HG03432 (cell line): ENCODE measurements around the gene CCDC146.
A peak's percentile ranks its signal among the peaks of the same experiment; 100 is the strongest.
"Not testable (repeated sequence)": the region's sequence is repeated elsewhere in the genome, so short reads cannot be mapped to it uniquely, and the experiment has no call there.

Experiments
- ATAC-seq: cut with Tn5 transposase; IDR thresholded peaks from one replicate; pipeline ENCODE4 v1.9.1; 2021; ENCODE audit warnings: mild to moderate bottlenecking, moderate library complexity; ENCODE audit not compliant: unreplicated experiment

The CCDC146 gene

DNA sequence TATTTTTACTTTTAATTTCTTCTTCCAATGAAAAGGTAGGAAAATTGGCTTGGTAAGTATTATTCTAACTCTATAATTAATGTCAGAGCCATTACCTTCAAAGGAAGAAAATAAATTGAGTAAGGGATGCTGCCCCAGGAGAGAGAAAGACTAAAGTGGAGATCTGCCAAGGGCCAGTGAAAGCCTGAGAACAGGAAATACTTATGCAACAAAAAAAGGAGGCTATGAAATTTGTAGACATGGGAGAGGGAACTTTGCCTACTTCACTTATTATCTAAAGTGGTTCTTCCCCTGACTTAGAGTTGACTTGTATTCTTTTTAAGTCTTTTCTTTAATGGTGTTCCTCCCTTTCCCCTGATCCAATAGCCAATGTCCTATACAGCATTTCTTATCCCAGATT, 29.8 kb downstream of the CCDC146 start:
- ATAC-seq, result not testable (repeated sequence)

DNA sequence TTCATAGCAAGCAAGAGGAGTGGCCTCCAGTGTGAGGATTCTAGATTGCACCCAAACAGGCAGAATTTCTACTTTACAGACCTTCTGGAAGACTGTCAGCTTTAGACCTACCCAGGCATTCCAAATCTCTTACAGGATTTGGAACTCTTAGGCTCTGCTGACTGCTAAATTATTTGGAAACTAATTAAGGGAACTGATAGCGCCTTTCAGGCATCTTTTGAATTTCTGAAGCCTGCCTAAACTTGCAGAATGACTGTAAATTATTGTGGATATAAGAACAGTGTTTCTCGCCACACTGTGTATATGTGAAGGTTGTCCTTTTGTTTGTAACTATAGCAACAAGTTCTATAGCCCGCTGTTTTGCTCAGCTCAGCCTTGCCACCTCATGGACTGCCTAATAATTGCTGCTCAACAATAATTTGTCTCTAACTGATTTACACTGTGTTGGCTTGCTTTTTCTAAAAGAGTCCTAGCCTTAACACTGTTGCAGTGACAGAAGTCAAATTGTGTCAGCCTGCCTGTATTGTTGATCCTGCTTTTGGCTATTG, 32.6 kb downstream of the CCDC146 start:
- ATAC-seq, result peak; percentile 53

DNA sequence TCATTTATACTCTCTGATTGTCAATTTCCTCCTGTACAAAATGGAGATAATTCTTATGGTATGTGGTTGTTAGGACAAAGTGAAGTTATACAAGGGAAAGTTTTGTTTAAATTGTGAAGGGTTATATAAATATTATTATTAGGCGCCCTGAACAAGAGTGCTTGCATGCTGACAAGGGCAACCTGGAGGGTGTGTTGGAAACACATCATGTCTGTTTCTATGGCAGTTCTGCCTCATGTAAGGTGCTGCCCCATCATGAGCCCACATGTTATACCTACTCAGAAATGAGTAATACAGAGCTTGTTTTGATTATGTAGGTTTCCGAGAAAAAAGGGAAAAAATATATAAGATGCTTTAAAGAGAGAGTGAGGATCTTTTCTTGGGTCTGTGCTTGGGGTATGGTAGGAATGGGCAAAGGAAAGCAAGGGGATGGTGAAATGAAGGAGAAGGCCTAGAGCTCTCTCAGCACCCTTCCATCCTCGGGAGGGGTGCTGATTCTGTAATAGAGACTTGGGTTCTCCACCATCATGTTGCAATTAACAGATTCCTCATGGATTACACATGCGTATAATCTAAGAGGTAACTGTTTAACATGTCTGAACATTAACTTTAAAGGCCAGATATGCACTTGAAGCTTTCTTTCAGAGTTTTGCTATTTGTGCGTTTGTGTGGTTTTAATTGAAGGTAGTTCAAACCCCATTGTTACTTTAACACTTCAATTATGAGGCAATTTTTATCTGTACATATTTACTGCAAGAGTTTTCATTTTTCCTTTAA, 33.4 kb downstream of the CCDC146 start:
- not testable (repeated sequence) for ATAC-seq

- peak; percentile 87 for ATAC-seq
Measured at GRCh38 chr7:77157034-77157433, 34.6 kb downstream of the CCDC146 start.

DNA sequence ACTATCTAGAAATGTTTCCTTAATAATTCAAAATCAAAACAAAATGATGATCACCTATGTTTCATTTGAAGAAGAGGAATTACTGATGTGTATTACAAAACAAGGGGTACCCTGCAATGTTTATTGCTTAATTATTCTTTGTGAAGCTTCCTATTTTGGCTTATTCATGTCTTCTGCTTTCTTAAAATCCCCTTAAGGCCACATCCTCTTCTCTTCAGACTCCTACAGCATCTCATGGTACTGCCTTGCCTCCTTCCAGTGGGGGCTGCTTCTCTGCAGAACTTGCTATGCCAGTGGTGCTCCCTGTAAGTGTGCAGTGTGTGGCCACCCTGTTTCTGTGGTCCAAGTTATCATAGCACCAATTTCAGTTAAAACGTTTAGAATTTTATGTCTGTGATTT, 35.0 kb downstream of the CCDC146 start:
- peak; percentile 78 for ATAC-seq

DNA sequence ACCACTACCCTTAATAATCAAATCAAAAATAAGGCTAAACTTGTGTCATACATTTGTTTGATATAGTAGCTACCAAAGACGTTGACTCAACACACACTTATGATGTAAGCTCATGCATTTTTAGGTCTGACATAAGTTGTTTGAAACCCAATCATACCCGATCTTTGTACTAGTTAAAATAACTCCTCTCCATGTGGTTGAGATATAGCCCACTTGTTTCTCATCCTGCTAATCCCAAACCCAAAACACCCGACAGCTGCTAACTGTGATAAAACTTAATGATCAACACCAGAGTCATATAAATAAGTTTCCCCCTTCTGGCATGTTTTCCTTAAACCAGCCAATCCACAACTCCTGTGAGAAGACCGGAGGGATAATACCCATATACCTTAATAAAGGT, 48.7 kb downstream of the CCDC146 start:
- ATAC-seq, result not testable (repeated sequence)

DNA sequence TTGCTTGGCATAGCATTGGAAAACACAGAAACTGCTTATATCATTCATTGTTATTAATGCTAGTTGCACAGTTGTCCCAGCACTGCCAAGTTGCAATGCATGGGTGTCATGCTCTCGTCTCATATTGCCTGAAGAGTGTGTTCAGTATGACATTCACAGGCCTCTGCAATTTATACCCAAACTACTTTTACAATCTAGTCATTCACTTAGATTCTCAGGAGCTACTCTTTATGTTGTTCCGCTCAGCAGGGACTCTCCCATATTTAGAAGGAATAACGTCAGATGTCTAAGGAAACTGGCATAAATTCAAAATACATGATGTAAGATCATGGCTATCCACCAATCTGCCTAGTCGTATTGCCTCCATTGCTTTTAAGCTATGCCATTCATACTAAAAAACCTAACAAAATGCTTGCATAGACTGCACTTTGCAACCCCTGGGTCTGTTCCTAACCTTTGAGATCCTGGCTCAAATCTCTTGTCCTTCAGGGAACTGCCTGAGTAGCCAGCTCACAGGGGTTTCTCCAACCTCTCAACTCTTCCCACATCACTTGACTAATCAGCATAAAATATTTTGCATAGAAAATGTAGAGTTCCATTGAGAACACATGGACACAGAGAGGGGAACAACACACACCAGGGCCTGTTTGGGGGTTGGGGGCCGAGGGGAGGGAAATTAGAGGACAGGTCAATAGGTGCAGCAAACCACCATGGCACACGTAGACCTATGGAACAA, 50.2 kb downstream of the CCDC146 start:
- ATAC-seq, result not testable (repeated sequence)

DNA sequence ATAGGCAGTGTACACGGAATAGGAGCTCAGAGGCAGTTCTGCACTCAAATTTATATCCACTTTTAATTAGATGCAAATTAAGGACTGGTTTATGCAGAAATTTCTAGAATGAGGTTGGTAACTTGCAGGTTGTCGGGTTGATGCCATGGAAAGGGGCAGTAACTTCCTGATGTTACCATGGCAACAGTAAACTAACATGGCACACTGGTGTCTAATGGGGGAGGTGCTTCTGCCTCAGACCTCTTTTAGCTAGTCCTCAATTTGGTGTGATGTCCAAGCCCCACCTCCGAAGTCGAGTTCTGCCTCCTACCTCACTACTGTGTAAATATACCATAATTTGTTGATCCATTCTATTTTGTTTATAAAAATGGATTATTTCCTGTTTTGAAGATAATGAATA, 52.0 kb downstream of the CCDC146 start:
- not testable (repeated sequence) for ATAC-seq

GRCh38 chr7:77175274-77175800, 52.9 kb downstream of the CCDC146 start:
- peak; percentile 82 for ATAC-seq

GRCh38 chr7:77177321-77177904, 55.0 kb downstream of the CCDC146 start:
- ATAC-seq, result not testable (repeated sequence)

DNA sequence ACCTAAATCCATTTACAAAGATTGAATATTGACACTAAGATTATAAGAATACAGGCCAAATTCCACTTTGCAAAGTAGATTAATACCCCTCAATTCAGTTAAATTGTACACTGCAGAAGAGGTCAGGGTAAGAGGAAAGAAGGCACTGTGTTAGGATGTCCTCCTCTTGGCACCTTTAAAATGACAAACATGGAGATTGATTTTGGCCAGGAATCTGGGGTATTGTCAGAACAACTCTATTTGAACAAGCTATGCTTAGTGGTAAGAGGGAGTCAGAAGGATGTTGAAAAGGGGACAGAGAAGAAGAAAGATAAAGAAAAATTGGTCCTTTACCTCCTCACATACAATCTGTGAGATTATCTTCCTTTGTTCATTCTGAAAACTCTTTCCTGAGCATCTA, 55.6 kb downstream of the CCDC146 start:
- not testable (repeated sequence) for ATAC-seq

DNA sequence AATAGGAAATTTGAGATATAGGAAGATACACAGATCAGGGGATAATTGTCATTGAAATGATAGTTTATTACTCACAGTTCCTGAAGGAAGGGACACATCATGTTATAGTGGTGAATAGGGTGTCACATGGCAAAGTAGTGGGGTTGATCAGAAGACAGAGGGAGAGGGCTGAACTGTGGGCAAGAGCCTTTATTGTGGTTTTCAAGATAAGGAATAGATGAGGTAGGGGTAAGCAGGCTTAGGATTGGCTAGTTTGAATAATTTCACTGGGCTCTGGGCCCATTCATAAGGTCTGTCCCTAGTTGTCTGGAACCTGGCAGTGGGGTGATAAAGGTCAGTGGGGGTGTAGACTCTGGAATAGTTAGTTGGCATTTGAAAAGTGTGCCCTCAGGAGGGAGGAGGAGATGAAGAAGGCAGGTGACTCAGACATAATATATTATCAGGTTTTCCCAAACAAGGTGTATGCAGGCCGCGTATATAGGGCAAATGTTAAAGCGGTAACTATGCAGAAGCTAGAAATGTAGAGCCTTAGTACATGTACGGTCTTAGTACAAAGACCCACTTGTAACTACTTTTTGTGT, 58.7 kb downstream of the CCDC146 start:
- ATAC-seq, result no peak

GRCh38 chr7:77181734-77182133, 59.3 kb downstream of the CCDC146 start:
- ATAC-seq, result no peak

- ATAC-seq, result no peak
Measured at GRCh38 chr7:77182261-77182660, 59.8 kb downstream of the CCDC146 start.

- no peak for ATAC-seq
Measured at GRCh38 chr7:77184463-77184862, 62.0 kb downstream of the CCDC146 start.

GRCh38 chr7:77184990-77185389, 62.6 kb downstream of the CCDC146 start:
- ATAC-seq, result no peak

DNA sequence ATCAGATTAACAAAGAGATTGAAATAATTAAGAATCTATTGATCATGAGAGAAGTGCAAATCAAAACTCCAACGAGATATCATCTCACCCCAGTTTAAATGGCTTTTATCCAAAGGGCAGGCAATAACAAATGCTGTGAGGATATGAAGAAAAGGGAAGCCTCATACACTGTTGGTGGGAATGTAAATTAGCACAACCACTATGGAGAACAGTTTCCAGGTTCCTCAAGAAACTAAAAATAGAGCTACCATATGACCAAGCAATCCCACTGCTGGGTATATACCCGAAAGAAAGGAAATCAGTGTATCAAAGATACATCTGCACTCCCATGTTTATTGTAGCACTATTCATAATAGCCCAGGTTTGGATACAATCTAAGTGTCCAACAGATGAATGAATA, 63.5 kb downstream of the CCDC146 start:
- ATAC-seq, result no peak

GRCh38 chr7:77188731-77189437, 66.5 kb downstream of the CCDC146 start:
- ATAC-seq, result no peak

DNA sequence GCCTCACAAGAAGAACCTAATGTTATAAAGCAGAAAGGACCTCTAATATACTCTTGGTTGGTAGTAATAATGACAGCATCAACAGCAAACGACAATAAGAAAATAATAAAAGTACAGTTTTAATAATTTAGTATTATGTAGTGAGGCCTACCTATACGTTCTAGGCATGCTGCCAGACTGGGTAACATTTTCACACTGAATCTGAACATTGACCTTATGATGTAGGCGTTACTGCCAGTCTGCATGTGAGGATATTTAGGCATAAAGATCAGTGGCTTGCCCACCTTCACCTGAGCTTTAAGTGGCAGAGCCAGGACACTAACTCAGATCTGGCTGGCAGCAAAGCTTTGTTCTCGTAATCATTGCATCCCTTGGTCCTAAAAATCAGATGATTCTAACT, 74.7 kb downstream of the CCDC146 start:
- ATAC-seq, result no peak
